GM18526 (cell line): Measurements from ENCODE around the gene SCAMP1.

Experiments used
- POLR2A ChIP-seq: IDR thresholded peaks from 3 replicates; pipeline ENCODE4 v1.6.1; 2011; ENCODE audit not compliant: insufficient read length; ENCODE audit errors: extremely low read depth

SCAMP1 gene

DNA sequence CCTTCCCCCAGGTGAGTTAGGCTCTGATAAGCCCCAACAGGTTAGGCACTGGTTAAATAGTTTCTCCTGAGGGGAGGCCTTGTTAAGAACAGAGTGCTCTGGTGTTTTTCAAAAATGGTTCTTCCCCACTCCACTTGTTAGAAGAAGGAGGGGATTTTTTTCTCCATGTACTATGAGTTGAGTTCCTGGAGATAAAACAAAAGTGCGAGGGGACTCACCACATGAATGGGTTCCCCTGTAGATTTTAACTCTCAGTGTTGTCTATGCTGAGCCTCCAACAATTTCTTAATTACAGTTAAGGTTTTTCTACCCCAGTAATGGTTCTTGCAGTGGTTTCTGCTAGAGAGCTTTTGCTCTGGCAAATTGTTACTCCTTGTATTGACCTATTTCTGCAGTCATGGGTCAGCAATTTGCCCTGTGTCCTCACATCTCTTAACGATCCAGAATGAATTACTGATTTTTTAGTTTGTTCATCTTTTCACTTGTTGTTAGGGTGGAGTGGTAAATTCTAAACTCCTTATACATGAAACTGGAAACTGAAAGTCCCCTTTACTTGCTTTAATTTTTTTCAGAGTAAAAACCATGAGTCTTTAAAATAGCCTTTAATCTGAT lies 44.4 kb downstream of the SCAMP1 start:
- no peak for TF ChIP-seq POLR2A

DNA sequence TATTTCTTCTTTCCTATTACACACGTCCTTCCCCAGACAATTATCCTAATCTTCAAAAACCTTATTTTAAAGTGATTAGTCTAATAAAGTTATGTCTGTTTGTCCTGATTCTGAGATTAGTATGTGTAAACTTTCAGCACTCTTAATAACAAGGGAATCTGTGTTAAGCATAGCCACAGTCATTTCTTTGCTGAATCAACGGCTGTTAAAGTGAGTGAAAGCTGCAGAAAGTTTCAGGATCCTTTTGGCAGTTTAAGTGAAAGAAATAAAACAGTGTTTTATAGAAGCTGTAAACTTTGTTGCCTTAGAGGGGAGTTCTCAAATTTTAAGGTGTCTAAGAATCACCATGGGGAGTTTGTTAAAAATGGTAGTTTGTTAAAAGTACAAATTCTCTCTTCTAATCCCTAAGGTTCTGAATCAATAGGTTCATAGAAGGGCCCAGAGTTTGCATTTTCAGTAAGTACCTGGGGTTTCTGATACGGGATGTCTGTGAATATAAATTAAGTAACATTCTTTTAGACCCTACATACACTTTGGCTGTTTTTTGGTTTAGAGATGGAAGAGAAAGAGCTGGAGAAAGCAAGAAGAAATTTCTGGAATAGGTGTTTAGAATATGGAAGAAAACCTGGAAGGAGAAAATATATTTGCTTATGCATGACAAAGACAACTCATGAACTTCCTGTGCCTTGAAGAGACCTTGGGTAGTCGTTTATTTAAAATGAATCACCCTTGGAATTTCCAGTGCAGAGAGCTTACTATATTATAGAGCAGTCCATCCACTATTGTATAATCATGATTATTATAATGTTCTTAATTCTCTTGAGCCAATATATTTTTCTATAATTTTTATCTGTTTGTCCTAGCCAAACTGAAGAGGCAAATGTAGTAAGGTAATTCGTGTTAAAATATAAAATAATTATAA lies 45.7 kb downstream of the SCAMP1 start:
- TF ChIP-seq POLR2A: no peak

DNA sequence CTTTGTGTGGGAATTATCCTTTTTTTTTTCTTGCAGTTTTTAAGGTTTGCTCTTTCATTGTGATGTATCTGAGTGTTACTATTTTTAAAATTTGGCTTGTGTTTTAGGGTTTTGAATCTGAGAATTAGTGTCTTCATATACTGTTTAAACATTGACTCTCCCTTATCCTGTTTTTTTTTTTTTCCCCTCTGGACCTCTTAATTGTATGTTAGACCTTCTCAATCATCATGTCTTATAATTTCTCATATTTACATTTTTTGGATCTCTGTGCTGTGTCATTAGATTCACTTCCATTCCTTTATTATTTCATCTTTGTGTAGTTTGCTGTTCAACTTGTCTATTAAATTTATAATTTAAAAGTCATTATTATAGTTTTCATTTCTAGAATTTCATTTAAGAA lies 47.0 kb downstream of the SCAMP1 start:
- TF ChIP-seq POLR2A: no peak

DNA sequence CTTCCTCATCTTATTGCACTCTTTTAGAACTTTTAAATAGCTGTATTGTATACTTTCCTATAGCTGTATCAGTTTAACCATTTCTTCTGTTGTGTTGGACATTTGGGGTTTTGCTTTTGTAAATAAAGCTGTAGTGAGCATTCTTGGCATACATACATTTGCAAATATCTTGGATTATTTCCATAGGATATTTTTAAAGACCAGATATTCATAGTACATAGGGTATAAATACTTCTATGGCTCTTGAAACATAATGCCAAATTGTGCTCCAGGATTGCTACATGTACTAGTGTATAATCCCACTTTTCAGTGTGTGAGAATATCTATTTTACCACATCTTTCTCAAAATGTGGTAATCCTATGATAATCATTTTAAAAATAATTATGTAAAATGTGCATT lies 51.2 kb downstream of the SCAMP1 start:
- TF ChIP-seq POLR2A: no peak

DNA sequence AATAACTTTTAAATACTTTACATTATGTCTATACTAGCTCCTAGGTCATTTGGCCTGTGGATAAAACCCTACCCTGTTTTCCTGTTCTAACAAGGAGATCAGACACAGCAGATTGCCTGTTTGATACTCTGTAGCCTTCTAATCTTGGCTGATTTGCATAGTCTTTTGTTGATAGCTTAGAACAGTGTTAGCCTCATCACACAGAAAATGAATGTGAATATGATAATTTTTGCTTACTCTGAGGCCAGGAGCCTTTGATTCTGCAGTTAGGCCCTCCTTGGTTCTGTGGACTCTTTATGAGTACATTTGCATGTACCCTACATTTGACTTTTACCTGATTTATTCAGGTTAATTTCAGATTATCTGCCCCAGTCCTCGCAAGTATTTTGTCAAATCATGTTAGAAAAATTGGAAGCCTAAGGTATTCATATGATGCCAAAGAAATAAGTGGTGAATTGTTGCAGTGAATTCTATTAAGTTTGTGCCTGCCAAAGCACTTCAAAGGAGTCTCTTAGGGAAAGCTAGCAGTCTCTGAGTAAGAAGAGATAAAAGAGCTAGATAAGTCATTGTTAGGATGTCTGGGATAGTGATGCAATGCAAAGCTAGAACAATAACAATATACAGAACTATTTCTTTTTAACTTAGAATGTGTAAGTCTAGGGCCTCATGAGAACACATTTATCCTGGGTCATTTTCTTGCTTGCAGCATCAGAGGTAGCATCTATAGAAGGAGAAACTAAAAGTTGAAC lies 56.4 kb downstream of the SCAMP1 start:
- no peak for TF ChIP-seq POLR2A

DNA sequence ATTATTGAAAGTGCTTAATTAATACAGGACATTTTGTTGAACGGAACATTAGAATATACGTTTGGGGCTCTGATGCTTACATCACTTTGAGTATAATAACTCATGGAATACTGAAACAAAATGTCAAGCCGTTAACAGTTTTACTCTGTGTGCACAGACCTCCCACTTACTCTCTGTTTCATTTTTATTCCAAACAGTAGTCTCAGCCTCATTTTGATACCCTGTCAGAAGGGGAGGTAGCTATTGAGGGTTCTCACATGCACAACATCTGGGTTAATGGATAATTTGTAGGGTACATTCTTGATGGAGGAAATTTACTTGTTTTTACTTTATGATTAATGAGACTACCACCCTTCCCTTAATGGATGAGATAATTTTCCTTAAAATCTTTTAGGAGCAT lies 59.0 kb downstream of the SCAMP1 start:
- TF ChIP-seq POLR2A: no peak

DNA sequence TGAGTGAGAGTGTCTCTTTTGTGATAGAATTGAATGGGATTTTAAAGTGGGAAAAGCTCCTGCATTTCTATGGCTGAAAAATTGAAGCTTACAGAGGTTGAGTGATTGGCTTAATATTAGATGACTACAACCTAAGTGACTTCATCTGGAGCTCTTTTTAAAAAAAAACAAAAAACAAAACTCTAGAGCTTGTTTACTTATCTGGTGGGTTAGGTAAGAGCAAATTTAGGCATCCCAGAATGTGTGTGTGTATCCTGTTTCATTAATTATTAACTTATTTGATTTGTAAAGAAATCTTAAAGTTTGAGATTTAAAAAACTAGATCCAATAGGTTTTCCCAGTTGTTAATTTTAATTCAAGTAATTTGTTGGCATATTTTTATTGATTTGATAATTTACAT lies 60.1 kb downstream of the SCAMP1 start:
- no peak for TF ChIP-seq POLR2A

DNA sequence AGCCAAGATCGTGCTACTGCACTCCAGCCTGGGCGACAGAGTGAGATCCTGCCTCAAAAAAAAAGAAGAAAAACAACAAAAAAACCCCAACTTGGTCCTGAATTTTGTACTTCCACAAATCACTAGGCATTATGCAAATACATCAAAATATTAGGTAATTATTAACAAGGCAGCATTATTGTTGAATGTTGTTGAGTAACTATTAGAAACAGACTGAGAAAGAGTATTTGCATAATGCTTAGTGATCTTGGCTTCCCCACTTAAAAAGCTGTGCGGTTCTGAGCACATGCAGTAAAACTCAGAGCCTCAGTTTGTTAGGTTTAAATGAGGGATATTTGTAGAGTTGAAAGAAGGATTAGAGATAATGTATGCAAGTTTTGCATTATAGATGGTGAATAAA lies 64.2 kb downstream of the SCAMP1 start:
- TF ChIP-seq POLR2A: no peak

DNA sequence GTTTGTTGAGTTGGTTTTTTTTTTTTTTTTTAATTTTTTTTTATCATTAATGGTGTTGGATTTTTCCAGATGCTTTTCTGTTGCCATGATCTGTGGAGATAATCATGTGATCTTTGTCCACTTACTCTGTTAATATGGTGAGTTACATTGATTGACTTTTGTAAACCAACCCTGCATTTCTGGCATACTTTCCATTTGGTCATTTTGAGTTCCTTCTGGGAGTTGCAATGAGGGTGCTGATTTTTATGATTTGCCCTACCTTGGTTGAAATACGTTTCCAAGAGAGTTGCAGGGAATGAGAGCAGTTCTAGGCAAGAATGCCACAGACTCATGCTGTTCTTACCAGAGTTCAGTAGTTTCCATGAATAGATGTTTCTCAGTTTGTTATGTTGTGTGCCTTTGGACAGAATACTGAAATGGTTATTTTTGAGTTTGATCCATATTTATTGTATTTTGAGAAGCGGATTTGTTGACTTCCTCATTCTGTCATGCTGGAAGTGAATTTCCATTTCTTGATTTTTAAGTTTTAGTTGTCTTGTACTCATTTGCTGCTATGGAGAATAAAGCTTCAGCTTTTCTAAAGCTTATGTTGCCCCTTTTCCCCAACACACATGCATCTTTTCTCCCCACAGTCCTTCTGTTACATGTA lies 69.0 kb downstream of the SCAMP1 start:
- TF ChIP-seq POLR2A: no peak

DNA sequence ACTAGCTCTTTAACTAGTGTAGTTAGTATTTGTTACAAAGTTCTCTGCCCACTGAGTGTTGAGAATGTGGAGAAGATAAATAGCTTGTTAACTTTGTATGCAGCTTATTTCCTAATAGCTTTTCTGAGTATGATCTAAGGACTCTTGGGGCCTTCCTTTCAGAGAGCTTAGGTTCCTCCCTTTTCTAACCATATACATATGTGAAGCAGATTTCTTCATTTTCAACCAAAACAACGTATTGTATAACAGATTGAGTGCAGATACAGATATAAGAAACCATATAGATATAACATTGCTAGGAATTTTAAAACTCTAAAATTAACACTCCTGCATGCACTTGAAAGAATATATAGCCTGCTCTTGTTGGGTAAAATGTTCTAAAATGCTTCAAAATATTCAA lies 70.4 kb downstream of the SCAMP1 start:
- no peak for TF ChIP-seq POLR2A

DNA sequence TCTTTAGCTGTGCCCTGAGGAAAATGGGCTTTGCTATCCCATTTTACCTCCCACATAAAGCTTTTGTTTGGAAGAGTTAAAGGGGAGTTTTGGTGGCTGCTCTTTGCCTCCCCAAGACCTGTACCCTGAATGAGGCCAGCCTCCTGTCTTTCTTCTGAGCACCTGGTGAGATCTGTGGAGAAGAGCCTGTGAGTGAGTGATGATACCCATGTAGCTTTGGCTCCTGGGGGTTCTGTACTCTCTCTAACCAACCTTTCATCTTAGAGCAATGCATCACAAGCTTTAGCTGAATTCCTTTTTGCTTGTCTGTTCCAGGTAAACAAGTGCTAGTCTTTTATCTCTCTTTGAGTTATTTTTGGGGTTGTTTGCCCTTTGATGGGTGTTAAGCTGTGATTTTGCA lies 73.6 kb downstream of the SCAMP1 start:
- TF ChIP-seq POLR2A: no peak

DNA sequence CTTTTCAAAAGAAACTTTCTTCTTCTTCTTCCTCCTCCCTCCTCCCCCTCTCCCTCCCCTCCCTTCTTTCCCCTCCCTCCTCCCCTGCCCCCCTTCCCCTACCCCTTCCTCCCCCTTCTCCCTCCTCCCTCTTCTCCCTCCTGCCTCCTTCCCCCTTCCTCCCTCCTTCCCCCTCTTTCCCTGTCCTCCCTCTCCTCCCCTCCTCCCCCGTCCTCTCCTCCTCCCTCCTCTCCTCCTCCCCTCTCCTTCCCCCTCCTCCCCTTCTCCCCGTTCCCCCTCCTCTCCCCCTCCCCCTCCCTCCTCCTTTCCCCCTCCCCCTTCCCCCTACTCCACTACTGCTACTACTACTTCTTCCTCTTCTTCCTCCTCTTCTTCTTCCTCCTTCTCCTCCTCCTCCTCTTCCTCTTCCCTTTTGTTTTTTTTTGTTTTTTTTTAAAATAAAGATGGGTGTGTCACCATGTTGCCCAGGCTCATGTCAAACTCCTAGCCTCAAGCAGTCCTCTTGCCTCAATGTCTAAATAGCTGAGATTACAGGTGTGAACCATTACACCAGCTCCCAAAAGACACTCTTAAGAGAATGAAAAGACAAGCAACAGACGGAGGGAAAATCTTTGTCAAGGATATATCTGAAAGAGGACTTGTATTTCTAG lies 87.5 kb downstream of the SCAMP1 start:
- no peak for TF ChIP-seq POLR2A

DNA sequence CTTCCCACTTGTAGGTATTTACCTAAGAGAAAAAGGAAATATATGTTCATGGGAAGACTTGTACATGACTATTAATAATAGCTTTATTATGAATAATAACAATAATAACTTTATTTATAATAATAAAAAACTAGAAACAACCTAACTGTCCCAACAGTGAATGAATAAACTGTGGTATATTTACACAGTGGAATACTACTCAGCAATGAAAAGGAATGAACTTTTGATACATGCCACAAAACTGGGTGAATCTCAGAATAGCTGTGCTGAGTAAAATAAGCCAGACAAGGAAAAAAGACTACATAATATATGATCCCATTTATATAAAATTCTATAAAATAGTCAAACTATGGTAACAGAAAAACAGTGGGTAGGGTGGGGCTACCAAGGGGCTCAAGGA lies 88.7 kb downstream of the SCAMP1 start:
- TF ChIP-seq POLR2A: no peak

DNA sequence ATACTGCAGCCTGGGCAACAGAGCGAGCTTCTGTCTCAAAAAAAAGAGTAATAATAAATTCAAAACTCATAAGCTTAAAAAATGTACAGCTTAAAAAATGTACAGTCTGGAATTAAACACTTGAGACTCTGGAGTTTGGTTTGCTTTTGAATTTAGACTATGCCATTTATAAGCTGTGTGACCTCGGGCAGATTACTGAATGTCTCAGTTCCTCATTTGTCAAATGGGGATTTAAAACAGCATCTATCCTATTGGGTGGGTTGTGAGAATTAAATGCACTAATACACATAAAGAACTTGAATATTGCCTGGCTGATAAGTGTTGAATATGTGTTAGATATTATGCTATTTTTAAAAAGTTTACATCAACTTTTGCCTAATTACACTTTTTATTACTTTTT lies 98.4 kb downstream of the SCAMP1 start:
- TF ChIP-seq POLR2A: no peak

DNA sequence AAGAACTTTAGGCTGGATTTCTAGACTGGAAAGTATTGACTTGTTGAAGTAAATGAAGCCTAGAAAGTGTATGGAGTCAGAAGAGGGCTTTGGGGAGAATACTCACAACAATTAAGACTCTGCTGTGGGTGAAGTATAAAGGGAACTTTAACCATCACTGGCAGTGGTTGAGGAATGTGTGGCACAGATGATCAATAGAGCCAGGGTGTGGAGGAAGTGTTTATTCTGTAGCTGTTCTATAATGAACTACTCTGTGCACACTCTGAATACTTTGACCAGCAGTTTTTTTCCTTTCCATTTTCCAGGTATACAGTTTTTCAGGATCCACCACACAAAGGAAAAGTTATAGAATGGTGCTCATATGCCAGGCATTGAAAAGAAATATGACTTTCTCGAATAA lies 106.7 kb downstream of the SCAMP1 start:
- no peak for TF ChIP-seq POLR2A

DNA sequence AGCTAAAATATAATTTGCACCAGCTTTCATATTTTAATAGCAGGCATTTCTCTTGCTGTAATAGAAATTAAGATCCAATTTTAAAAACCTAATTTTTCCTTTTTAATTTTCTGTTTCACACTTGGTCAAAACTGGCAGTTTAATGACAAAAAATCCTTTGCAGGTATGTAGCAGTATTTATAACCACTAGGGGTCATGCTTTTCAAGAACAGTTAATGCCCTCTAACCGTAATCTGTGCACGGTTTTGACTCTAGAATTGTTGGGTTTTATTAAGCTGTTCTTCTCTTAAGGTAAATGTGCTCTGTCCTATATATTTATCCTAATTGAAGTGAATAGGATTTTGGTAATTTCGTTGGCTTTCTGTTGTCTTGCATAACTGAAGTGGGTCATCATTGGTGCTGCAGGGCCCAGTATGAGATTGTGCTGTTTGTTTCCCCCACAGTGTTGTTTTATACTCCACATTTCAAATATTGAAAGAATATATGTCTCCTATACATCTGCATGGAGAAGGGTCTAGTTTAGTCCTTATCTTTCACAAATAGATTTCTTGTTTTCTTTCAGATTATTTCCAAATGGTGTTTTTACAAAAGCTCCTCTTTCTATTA lies 107.4 kb downstream of the SCAMP1 start:
- TF ChIP-seq POLR2A: no peak
